Mesendoderm (in vitro differentiated cells): ENCODE measurements around the gene NSUN6.

Experiments used
- DNase-seq: peaks from one replicate; pipeline ENCODE4 v3.0.0; 2013
- H2AK5ac ChIP-seq: 2 replicates; pipeline ENCODE4 v1.6.1; 2013; ENCODE audit warnings: low read length, inconsistent platforms
- H2BK120ac ChIP-seq: 2 replicates; pipeline ENCODE4 v1.6.1; 2013; ENCODE audit warnings: low read depth, mild to moderate bottlenecking, low read length, moderate library complexity, mixed read lengths
- H2BK15ac ChIP-seq: replicated peaks from 2 replicates; pipeline ENCODE4 v1.6.1; 2013; ENCODE audit warnings: low read depth, mild to moderate bottlenecking, moderate library complexity
- H2BK5ac ChIP-seq: 2 replicates; pipeline ENCODE4 v1.6.1; 2013; ENCODE audit warnings: low read length, inconsistent platforms
- H3K18ac ChIP-seq: 2 replicates; pipeline ENCODE4 v1.6.1; 2013; ENCODE audit warnings: mild to moderate bottlenecking, low read length, mixed read lengths
- H3K23ac ChIP-seq: one replicate; pipeline ENCODE4 v1.6.1; 2013; ENCODE audit warnings: low read length
- H3K27ac ChIP-seq: 2 replicates; pipeline ENCODE4 v1.5.1; 2013; ENCODE audit warnings: low read depth, mild to moderate bottlenecking, inconsistent platforms, low read length, moderate library complexity
- H3K27me3 ChIP-seq: 2 replicates; pipeline ENCODE4 v1.6.1; 2013; ENCODE audit warnings: low read length, control low read depth, mild to moderate bottlenecking, inconsistent platforms; ENCODE audit not compliant: insufficient read depth, poor library complexity
- H3K36me3 ChIP-seq: 2 replicates; pipeline ENCODE4 v1.6.1; 2013; ENCODE audit warnings: low read length, inconsistent platforms; ENCODE audit not compliant: control insufficient read depth, insufficient read depth
- H3K4ac ChIP-seq: one replicate; pipeline ENCODE4 v1.6.1; 2013; ENCODE audit warnings: low read depth, mild to moderate bottlenecking, low read length, moderate library complexity
- H3K4me1 ChIP-seq: 2 replicates; pipeline ENCODE4 v1.6.1; 2013; ENCODE audit warnings: low read depth, low read length, inconsistent platforms; ENCODE audit not compliant: control insufficient read depth
- H3K4me2 ChIP-seq: 2 replicates; pipeline ENCODE4 v1.6.1; 2013; ENCODE audit warnings: low read length
- H3K4me3 ChIP-seq: 2 replicates; pipeline ENCODE4 v1.5.1; 2013; ENCODE audit warnings: mild to moderate bottlenecking, low read length
- H3K56ac ChIP-seq: one replicate; pipeline ENCODE4 v1.6.1; 2013; ENCODE audit warnings: low read length
- H3K79me1 ChIP-seq: 2 replicates; pipeline ENCODE4 v1.6.1; 2013; ENCODE audit warnings: low read length, inconsistent platforms
- H3K79me2 ChIP-seq: 2 replicates; pipeline ENCODE4 v1.6.1; 2013; ENCODE audit warnings: mild to moderate bottlenecking, low read length; ENCODE audit not compliant: control insufficient read depth, insufficient read depth
- H3K9ac ChIP-seq: 2 replicates; pipeline ENCODE4 v1.6.1; 2013; ENCODE audit warnings: low read length, inconsistent platforms
- H4K5ac ChIP-seq: one replicate; pipeline ENCODE4 v1.6.1; 2013; ENCODE audit warnings: low read length
- H4K8ac ChIP-seq: one replicate; pipeline ENCODE4 v1.6.1; 2013; ENCODE audit warnings: low read depth, mild to moderate bottlenecking, control low read depth, low read length, moderate library complexity
- WGBS: extraction: QIAGEN DNeasy Blood & Tissue Kit; methylation state at CpG from one replicate; pipeline ENCODE4 v1.1.7; 2013; ENCODE audit warnings: low lambda C conversion rate, missing lambda C conversion rate; ENCODE audit not compliant: insufficient coverage; ENCODE audit errors: extremely low coverage; 5-methylcytosine and 5-hydroxymethylcytosine counted together

Gene NSUN6

DNA sequence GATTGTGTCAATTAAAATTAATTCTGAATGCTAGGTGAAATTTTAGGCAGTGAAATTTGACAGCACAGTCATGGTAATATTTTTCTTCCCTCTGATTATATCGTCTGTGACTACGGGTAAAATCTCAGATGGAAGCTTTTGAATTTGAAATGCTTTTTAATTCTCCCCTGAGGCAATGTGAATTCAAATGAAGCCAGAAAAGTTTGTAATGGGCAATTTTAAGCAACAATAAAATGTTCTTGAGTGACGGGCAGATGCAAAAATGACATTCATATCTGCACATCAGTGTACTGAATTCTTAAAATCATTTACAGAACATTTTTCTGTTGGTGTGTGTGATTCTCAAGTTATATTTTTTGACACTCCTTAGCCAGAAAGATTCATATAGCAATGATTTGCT is 134.5 kb downstream of the NSUN6 start:
- Histone ChIP-seq H4K5ac (no peak overlapping the region), H2BK5ac (no peak overlapping the region), H3K9ac (no peak overlapping the region), H3K79me1 (no peaks in the 10 kb centered on the region), H2AK5ac (no peak overlapping the region), H3K27ac (no peak overlapping the region), H3K23ac (no peak overlapping the region), H3K18ac (no peak overlapping the region), H3K27me3 (no peaks in the 10 kb centered on the region), H4K8ac (no peak overlapping the region), H3K56ac (no peak overlapping the region), H3K79me2 (no peaks in the 10 kb centered on the region), H2BK15ac (no peak overlapping the region), H3K36me3 (no peaks in the 10 kb centered on the region), H3K4me1 (no peaks in the 10 kb centered on the region), H3K4me3 (no peak overlapping the region), H3K4ac (no peak overlapping the region), H2BK120ac (no peak overlapping the region), H3K4me2 (no peak overlapping the region)
- DNase-seq, result no peak
- no CpG with 5 or more reads among the region's 3 CpGs for WGBS

- Histone ChIP-seq H3K79me1 (no peaks in the 10 kb centered on the region), H3K79me2 (no peaks in the 10 kb centered on the region), H3K27me3 (no peaks in the 10 kb centered on the region), H3K23ac (no peak overlapping the region), H3K4me3 (no peak overlapping the region), H2AK5ac (no peak overlapping the region), H3K56ac (no peak overlapping the region), H3K9ac (no peak overlapping the region), H2BK120ac (no peak overlapping the region), H4K8ac (no peak overlapping the region), H4K5ac (no peak overlapping the region), H3K27ac (no peak overlapping the region), H3K36me3 (no peaks in the 10 kb centered on the region), H3K18ac (no peak overlapping the region), H3K4me2 (no peak overlapping the region), H2BK5ac (no peak overlapping the region), H3K4ac (no peak overlapping the region), H3K4me1 (no peaks in the 10 kb centered on the region), H2BK15ac (no peak overlapping the region)
- no peak for DNase-seq
Measured at GRCh38 chr10:18514537-18514936, 136.8 kb downstream of the NSUN6 start.

- no peak overlapping the region for H3K9ac ChIP-seq
- H2BK120ac ChIP-seq, result no peak overlapping the region
- H3K56ac ChIP-seq, result no peak overlapping the region
- H3K27me3 ChIP-seq, result no peaks in the 10 kb centered on the region
- no peak overlapping the region for H4K5ac ChIP-seq
- no peak overlapping the region for H3K18ac ChIP-seq
- H3K4ac ChIP-seq, result no peak overlapping the region
- no peaks in the 10 kb centered on the region for H3K79me2 ChIP-seq
- no peak overlapping the region for H3K23ac ChIP-seq
- H3K4me2 ChIP-seq, result no peak overlapping the region
- no peak overlapping the region for H3K27ac ChIP-seq
- H3K36me3 ChIP-seq, result no peaks in the 10 kb centered on the region
- H2AK5ac ChIP-seq, result no peak overlapping the region
- DNase-seq, result no peak
- H3K4me1 ChIP-seq, result no peaks in the 10 kb centered on the region
- no peak overlapping the region for H2BK5ac ChIP-seq
- WGBS, result no CpG with 5 or more reads among the region's 4 CpGs
- no peaks in the 10 kb centered on the region for H3K79me1 ChIP-seq
- no peak overlapping the region for H3K4me3 ChIP-seq
- H4K8ac ChIP-seq, result no peak overlapping the region
- no peak overlapping the region for H2BK15ac ChIP-seq
Measured at GRCh38 chr10:18508587-18508986, 142.8 kb downstream of the NSUN6 start.

DNA sequence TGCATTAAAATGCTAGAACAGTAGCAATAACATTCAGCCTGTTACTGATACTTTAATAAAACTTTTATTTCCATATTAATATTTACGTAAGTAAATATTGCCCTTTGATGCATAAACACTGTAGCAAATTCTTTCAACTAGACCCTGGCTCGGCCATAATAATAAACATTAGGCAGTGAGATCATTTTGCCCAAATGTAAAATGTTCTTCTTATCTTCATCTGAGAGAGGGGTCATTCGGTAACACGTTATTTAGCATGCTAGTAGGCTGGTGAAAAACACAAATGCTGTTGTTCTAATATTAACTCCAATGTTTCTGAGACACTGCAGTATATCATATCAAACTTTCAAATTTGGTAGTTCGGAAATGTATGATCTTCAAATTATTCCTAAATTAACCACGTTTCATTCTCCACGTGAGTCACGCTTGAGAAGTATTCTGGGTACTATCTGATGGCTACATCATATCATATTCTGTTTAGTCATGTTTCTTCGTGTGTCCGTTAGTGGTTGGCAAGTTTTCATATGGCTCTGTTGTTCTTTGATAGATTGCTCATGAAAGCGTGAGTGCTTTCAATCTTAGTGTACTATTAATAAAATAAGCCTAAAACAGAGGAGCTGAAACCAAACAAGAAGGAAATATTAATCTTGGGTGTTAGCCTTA is 145.8 kb downstream of the NSUN6 start:
- Histone ChIP-seq H3K4ac (no peak overlapping the region), H4K5ac (no peak overlapping the region), H3K4me3 (no peak overlapping the region), H3K27me3 (no peaks in the 10 kb centered on the region), H4K8ac (no peak overlapping the region), H3K79me1 (no peaks in the 10 kb centered on the region), H2AK5ac (no peak overlapping the region), H3K18ac (no peak overlapping the region), H3K4me1 (no peaks in the 10 kb centered on the region), H3K56ac (no peak overlapping the region), H3K79me2 (no peaks in the 10 kb centered on the region), H2BK120ac (no peak overlapping the region), H3K4me2 (no peak overlapping the region), H3K9ac (no peak overlapping the region), H3K27ac (no peak overlapping the region), H3K36me3 (no peaks in the 10 kb centered on the region), H2BK15ac (no peak overlapping the region), H2BK5ac (no peak overlapping the region), H3K23ac (no peak overlapping the region)
- no CpG with 5 or more reads among the region's 11 CpGs for WGBS
- no peak for DNase-seq

DNA sequence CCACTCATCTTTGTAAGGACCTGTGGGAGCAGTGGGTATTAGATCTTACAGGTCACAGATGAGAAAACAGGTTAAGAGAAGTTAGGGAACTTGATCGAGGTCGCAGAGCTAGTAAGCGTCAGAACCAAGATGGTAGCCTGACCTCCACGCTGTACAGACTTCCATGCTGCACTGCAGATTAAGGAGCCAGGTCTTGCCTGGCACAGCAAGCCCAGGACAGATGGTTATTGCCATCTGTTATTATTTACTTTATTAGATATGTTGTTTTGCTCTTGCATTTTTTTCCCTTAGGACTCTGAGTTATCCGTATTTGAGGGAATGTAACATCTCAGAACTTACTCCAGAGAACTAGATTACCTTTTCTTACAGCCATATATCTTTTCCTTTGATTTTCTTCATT is 147.2 kb downstream of the NSUN6 start:
- Histone ChIP-seq H3K4me1 (no peaks in the 10 kb centered on the region), H3K4me2 (no peak overlapping the region), H3K79me2 (no peaks in the 10 kb centered on the region), H3K4ac (no peak overlapping the region), H4K5ac (no peak overlapping the region), H2BK15ac (no peak overlapping the region), H3K18ac (no peak overlapping the region), H3K27ac (no peak overlapping the region), H3K4me3 (no peak overlapping the region), H3K79me1 (no peaks in the 10 kb centered on the region), H3K56ac (no peak overlapping the region), H3K23ac (no peak overlapping the region), H2BK120ac (no peak overlapping the region), H2BK5ac (no peak overlapping the region), H3K36me3 (no peaks in the 10 kb centered on the region), H3K9ac (no peak overlapping the region), H4K8ac (no peak overlapping the region), H2AK5ac (no peak overlapping the region), H3K27me3 (no peaks in the 10 kb centered on the region)
- no peak for DNase-seq
- WGBS, result no CpG with 5 or more reads among the region's 5 CpGs

DNA sequence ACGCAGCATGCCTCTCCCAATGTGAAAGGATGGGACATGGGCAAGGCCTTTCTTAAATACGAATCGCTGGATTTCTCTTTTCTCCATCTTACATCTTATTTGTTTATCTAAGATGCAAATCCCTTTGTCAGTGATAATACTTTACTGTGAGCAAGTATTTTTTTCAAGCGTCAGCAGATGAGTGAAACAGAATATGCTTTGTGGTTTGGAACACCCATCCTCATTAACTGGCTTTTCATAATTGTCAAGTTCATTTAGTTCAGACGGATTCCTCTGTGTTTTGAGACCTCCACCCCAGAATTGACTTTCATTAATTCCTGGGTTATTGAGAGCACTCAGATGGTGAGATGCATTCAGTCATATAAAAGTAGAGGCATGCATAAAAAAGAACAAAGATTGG is 149.8 kb downstream of the NSUN6 start:
- Histone ChIP-seq H3K56ac (no peak overlapping the region), H2BK5ac (no peak overlapping the region), H3K36me3 (no peaks in the 10 kb centered on the region), H3K4me1 (no peaks in the 10 kb centered on the region), H3K4ac (no peak overlapping the region), H3K18ac (no peak overlapping the region), H3K79me1 (no peaks in the 10 kb centered on the region), H3K4me2 (no peak overlapping the region), H2BK120ac (no peak overlapping the region), H4K8ac (no peak overlapping the region), H3K9ac (no peak overlapping the region), H3K27me3 (no peaks in the 10 kb centered on the region), H3K79me2 (no peaks in the 10 kb centered on the region), H2AK5ac (no peak overlapping the region), H3K4me3 (no peak overlapping the region), H2BK15ac (no peak overlapping the region), H4K5ac (no peak overlapping the region), H3K27ac (no peak overlapping the region), H3K23ac (no peak overlapping the region)
- no peak for DNase-seq
- WGBS, result no CpG with 5 or more reads among the region's 5 CpGs
